Astrocyte (in vitro differentiated cells and primary cell): ENCODE measurements around the gene EDC3.

ENCODE experiments used
- CTCF ChIP-seq: IDR thresholded peaks from 2 replicates; pipeline ENCODE4 v1.5.1; 2011; ENCODE audit warnings: low read depth, mild to moderate bottlenecking, inconsistent platforms, low read length, moderate library complexity; ENCODE audit not compliant: insufficient read depth
- EZH2 ChIP-seq: IDR thresholded peaks from 2 replicates; pipeline ENCODE4 v1.6.1; 2012; ENCODE audit warnings: mild to moderate bottlenecking, low read length, inconsistent platforms; ENCODE audit not compliant: insufficient read depth

DNA sequence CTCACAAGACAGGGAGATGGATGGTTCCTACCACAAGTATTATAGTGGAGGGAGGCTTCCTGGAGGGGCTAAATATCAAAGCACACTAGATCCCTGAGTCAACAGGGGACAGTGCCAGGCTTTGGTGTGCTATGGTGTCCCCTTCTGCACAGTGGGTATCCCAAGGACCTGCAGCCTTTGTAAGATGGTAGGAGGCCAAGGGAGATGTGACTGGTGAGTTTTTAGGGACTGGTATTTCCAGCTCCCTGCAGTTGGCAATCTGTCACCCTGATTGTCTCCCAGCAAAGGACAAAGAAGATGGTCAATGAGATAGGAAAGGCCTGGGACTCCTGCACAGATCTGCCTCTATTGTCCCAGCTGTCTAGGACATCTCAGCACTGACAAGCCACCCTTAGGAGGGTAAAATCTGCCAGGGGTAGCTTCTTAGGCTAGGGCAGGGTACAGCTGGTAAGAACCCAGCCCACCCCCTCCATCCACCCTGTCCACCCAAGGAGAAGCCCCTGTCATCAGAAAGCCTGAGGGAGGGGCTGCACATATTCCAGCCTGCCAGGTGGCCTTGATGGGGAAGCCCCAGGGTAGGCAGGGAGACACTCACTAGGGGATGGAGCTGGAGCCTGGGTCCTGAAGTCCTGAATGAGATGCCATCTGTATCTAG is 28.9 kb upstream of the EDC3 start:
- no peak for TF ChIP-seq CTCF
- no peak for TF ChIP-seq EZH2
